HepG2 (cell line): ENCODE measurements around the gene RHOBTB3. TPM values are rescaled to one million over a fixed set of nuclear protein-coding genes. Genes with fewer than 3 reads are reported as not detected.

Experiments
- ATAC-seq: fragments of 200-7000 bp; cut with Tn5 transposase; 3 replicates; pipeline ENCODE4 v1.9.1; 2020; ENCODE audit warnings: mild to moderate bottlenecking, moderate library complexity
- BruUV-seq: library from RNA; stranded (reverse); fragments of 400-500 nt; replicated peaks from 2 replicates; lab custom pipeline; 2021; lab: Mats Ljungman, UMichigan
- CTCF ChIA-PET: fragments of 300-600 bp; formaldehyde crosslinking; extraction: SDS; loops from one replicate; lab custom pipeline; 2021; ENCODE audit warnings: low total read pairs, inconsistent platforms, low intra/inter-chr PET ratio; lab: Yijun Ruan, JAX
- POLR2A ChIA-PET: fragments of 350-600 bp; sonication (Branson Sonifier 250); formaldehyde crosslinking; loops from one replicate; lab custom pipeline; 2020; ENCODE audit warnings: antibody characterized with exemption, inconsistent platforms; lab: Yijun Ruan, JAX
- DNase-seq: peaks from one replicate; pipeline ENCODE4 v3.0.0-alpha.2; 2015; ENCODE audit warnings: low spot score
- FAIRE-seq: peaks from 3 replicates; lab custom pipeline; 2011; peaks lifted over from hg19 to GRCh38; lab: Jason Lieb, UNC
- H2AFZ ChIP-seq: one replicate; pipeline ENCODE4 v1.6.1; 2011; ENCODE audit warnings: low read length, inconsistent platforms
- H3K27ac ChIP-seq: fragments of 300-600 bp; 3 replicates; pipeline ENCODE4 v1.8.0; 2011; ENCODE audit warnings: mixed run types, mild to moderate bottlenecking, mixed read lengths, low read length, inconsistent platforms; ENCODE audit not compliant: insufficient read depth; ENCODE audit errors: extremely low read length
- H3K27me3 ChIP-seq, 2 experiments: fragments of 200-600 bp in 1 of 2; 2 replicates in 1 of 2; 3 replicates in 1 of 2; pipeline versions ENCODE4 v1.6.0 to v1.8.0; 2011; ENCODE audit warnings: low read length in 2 of 2, mild to moderate bottlenecking in 2 of 2, moderate library complexity in 2 of 2, inconsistent platforms in 1 of 2; ENCODE audit not compliant: insufficient read depth in 2 of 2, control insufficient read depth in 1 of 2
- H3K36me3 ChIP-seq, 2 experiments: fragments of 200-600 bp in 1 of 2; replicated peaks in 1 of 2; 2 replicates in 1 of 2; 3 replicates in 1 of 2; pipeline versions ENCODE4 v1.5.1 to v1.8.0; 2011; ENCODE audit warnings: low read length in 2 of 2, inconsistent platforms in 1 of 2; ENCODE audit not compliant: insufficient read depth in 2 of 2, control insufficient read depth in 1 of 2
- H3K4me1 ChIP-seq: 2 replicates; pipeline ENCODE4 v1.5.1; 2012; ENCODE audit warnings: low read length, inconsistent platforms; ENCODE audit not compliant: insufficient read depth
- H3K4me2 ChIP-seq: 2 replicates; pipeline ENCODE4 v1.6.0; 2011; ENCODE audit warnings: low read depth, low read length, inconsistent platforms
- H3K4me3 ChIP-seq, 3 experiments: fragments of 200-600 bp in 1 of 3; sonication (generic), shearing (Covaris generic) in 1 of 3; replicated peaks in 1 of 3; 2 replicates each; pipeline ENCODE4 v1.5.1; 2011 to 2016; ENCODE audit warnings: low read length in 3 of 3, inconsistent platforms in 2 of 3, low read depth in 2 of 3, mild to moderate bottlenecking in 2 of 3, control low read depth in 1 of 3, mixed read lengths in 1 of 3; ENCODE audit not compliant: insufficient read depth in 1 of 3
- H3K79me2 ChIP-seq: one replicate; pipeline ENCODE4 v1.6.1; 2011; ENCODE audit warnings: low read length, inconsistent platforms; ENCODE audit not compliant: insufficient read depth
- H3K9ac ChIP-seq: 2 replicates; pipeline ENCODE4 v1.6.0; 2011; ENCODE audit warnings: mild to moderate bottlenecking, low read depth, low read length, inconsistent platforms; ENCODE audit not compliant: insufficient read depth
- H3K9me3 ChIP-seq: 2 replicates; pipeline ENCODE4 v1.5.1; 2012; ENCODE audit warnings: mild to moderate bottlenecking, low read length
- H4K20me1 ChIP-seq: 2 replicates; pipeline ENCODE4 v1.6.0; 2011; ENCODE audit warnings: inconsistent platforms, mild to moderate bottlenecking, low read length, moderate library complexity; ENCODE audit not compliant: insufficient read depth
- ARNT2 ChIP-seq: sonication (generic); formaldehyde crosslinking; IDR thresholded peaks from 2 replicates; pipeline ENCODE4 v1.8.0; 2022; ENCODE audit warnings: mild to moderate bottlenecking, low read depth, missing genetic modification reagents, moderate library complexity
- EHMT2 ChIP-seq: fragments of 200-600 bp; sonication (generic); IDR thresholded peaks from 2 replicates; pipeline ENCODE4 v1.7.0; 2017; ENCODE audit warnings: antibody characterized with exemption, low read depth, low read length, borderline replicate concordance
- HNRNPL ChIP-seq: fragments of 200-400 bp; formaldehyde crosslinking; IDR thresholded peaks from 2 replicates; pipeline ENCODE4 v1.6.1; 2017; ENCODE audit warnings: mild to moderate bottlenecking, low read depth, low read length
- NCOR1 ChIP-seq: fragments of 200-600 bp; sonication (generic); IDR thresholded peaks from 2 replicates; pipeline ENCODE4 v1.7.0; 2017; ENCODE audit warnings: antibody characterized with exemption, low read length, borderline replicate concordance
- ZKSCAN1 ChIP-seq: fragments of 150-350 bp; IDR thresholded peaks from 2 replicates; pipeline ENCODE4 v1.6.1; 2014; ENCODE audit warnings: low read length
- WGBS: methylation state at CpG from one replicate; pipeline ENCODE4 v1.1.6; 2017; ENCODE audit warnings: low lambda C conversion rate; 5-methylcytosine and 5-hydroxymethylcytosine counted together
- in situ Hi-C: cut with HindIII; loops from 2 replicates; pipeline ENCODE4 v1.10.0; 2017; ENCODE audit warnings: low pct_unique_long_range_greater_than_20kb; ENCODE audit not compliant: extremely low pct_ligation_motif_present
- intact Hi-C: fragments of 100-400 bp; cut with micrococcal nuclease; formaldehyde crosslinking; loops from one replicate; pipeline ENCODE4 v1.10.0; 2022; ENCODE audit not compliant: unreplicated experiment
- polyA plus RNA-seq, 8 experiments: library from polyadenylated mRNA; depleted of rRNA in 3 of 8; stranded (reverse) in 7 of 8; unstranded in 1 of 8; fragments of >200 nt; fragmentation: Illumina TruSeq in 4 of 8; extraction: Trizol in 4 of 8; gene quantifications; 2 replicates each; pipeline versions ENCODE4 v1.2.1 to v1.2.3, GENCODE V29; 2011 to 2016; ENCODE audit warnings: low read depth in 4 of 8, missing spikeins in 1 of 8, mixed read lengths in 1 of 8; ENCODE audit not compliant: insufficient read depth in 1 of 8
- total RNA-seq, 5 experiments: library from RNA; depleted of rRNA; stranded (reverse); fragments of >200 nt; fragmentation: Illumina TruSeq; extraction: Trizol; gene quantifications; 2 replicates each; pipeline ENCODE4 v1.2.3, GENCODE V29; 2016; ENCODE audit warnings: low read depth in 1 of 5
- TF ChIP-seq, protein P1 (sequence below): sonication (generic); formaldehyde crosslinking; IDR thresholded peaks from 2 replicates; pipeline ENCODE4 v1.8.1; 2023; ENCODE audit warnings: mild to moderate bottlenecking, missing genetic modification reagents

Gene RHOBTB3
- total and polyA plus RNA-seq, 2 of the 13 experiments (the other 11 are each of a cell fraction or from before 2014, with no cell fraction given) = 31.6 to 35.4 TPM

DNA sequence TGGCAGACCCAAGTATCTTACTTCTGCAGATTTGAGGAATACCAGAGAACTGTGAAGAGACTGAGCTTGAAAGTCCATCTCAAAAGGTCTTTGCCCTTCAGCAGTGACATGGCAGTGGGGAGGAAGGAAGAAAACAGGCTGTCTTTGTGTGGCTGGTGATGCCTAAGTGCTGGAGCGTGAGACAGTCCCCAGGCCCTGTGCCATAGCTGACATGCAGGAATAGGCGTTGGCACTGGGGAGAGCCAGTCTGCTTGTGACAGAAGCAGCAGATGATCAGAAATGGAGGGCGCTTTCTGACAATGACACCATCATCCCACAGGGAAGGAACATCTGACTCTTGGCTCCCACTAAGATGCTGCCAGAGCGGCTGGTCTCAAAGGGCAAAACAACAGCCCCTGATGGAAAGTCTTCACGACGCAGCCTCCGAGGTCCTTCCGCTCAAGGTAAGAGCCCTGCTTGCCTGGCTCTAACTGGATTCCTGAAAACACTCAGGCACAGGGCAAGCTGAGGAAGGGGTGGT is 106.9 kb downstream of the RHOBTB3 start:
- ChIA-PET POLR2A (interaction anchor here (7.8 kb wide), 1 partner anchor 15 kb away, joined by 130 read pairs; the partner anchor contains the start of gene GLRX), CTCF (no interaction called here)
- 84% methylated on average over 7 of the region's 8 CpGs for WGBS
- no peaks in the 10 kb centered on the region for H3K36me3 ChIP-seq
- TF ChIP-seq, protein P1, sequence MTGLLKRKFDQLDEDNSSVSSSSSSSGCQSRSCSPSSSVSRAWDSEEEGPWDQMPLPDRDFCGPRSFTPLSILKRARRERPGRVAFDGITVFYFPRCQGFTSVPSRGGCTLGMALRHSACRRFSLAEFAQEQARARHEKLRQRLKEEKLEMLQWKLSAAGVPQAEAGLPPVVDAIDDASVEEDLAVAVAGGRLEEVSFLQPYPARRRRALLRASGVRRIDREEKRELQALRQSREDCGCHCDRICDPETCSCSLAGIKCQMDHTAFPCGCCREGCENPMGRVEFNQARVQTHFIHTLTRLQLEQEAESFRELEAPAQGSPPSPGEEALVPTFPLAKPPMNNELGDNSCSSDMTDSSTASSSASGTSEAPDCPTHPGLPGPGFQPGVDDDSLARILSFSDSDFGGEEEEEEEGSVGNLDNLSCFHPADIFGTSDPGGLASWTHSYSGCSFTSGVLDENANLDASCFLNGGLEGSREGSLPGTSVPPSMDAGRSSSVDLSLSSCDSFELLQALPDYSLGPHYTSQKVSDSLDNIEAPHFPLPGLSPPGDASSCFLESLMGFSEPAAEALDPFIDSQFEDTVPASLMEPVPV (CRISPR knock-in tag) = no peak
- TF ChIP-seq ARNT2 (CRISPR knock-in tag) = no peak
- 0 out of 2 replicates have a peak, but pooled peaks have one; percentile 18 for TF ChIP-seq HNRNPL
- TF ChIP-seq, all 625 proteins: peak for 1
- Histone ChIP-seq H3K9ac (no peak overlapping the region), H3K4me1 (peaks cover 80% of the 10 kb centered on the region), H3K4me2 (no peak overlapping the region), H4K20me1 (no peaks in the 10 kb centered on the region), H3K27me3 (no peaks in the 10 kb centered on the region), H3K4me3 (no peak overlapping the region), H3K79me2 (no peaks in the 10 kb centered on the region), H2AFZ (no peak overlapping the region), H3K27ac (no peak overlapping the region), H3K9me3 (no peaks in the 10 kb centered on the region)
- in situ Hi-C loops = loop anchor here (25.0 kb wide), 1 partner anchor 551 kb away; the partner anchor contains the start of gene MCTP1
- no TSS peak for BruUV-seq
- intact Hi-C loops = no loop called here
- no peak for ATAC-seq
- DNase-seq = no peak
- FAIRE-seq = no peak

DNA sequence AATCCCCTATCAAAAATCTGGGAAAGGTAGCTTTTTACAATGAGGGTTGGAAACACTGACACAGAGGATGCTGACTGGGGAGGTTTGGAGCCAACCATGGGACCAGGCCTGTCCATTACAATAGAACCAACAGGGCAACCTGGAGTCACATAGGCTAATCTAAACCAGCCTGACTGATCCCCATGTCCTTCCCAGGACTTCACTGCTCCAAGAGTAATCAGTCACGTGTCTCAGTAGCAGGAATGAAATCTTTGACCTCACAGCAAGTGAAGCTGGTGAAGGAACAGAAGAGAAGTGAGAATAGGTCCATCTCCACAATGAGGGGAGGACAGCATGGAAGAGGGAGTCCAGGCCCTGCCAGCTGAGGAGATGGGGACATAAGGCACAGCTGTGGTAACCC is 107.4 kb downstream of the RHOBTB3 start:
- CTCF ChIA-PET = no interaction called here
- Histone ChIP-seq H2AFZ (no peak overlapping the region), H3K79me2 (no peaks in the 10 kb centered on the region), H3K9ac (no peak overlapping the region), H3K36me3 (no peaks in the 10 kb centered on the region), H3K4me2 (no peak overlapping the region), H4K20me1 (no peaks in the 10 kb centered on the region), H3K4me1 (peaks cover 80% of the 10 kb centered on the region), H3K9me3 (no peaks in the 10 kb centered on the region), H3K27ac (no peak overlapping the region), H3K27me3 (no peaks in the 10 kb centered on the region), H3K4me3 (no peak overlapping the region)
- no TSS peak for BruUV-seq
- 69% methylated on average over 1 of the region's 1 CpG for WGBS
- ATAC-seq (no peak), FAIRE-seq (no peak), DNase-seq (no peak)
- in situ Hi-C loops = loop anchor here (25.0 kb wide), 1 partner anchor 551 kb away; the partner anchor contains the start of gene MCTP1
- no peak for TF ChIP-seq ZKSCAN1
- TF ChIP-seq EHMT2 = 0 out of 2 replicates have a peak, but pooled peaks have one; percentile 34
- TF ChIP-seq NCOR1 = no peak
- intact Hi-C loops = no loop called here
- POLR2A ChIA-PET = interaction anchor here (7.8 kb wide), 1 partner anchor 16 kb away, joined by 130 read pairs; the partner anchor contains the start of gene GLRX
